Stimulated activated naive CD8-positive, alpha-beta T cell treated with anti-CD3 and anti-CD28 coated beads, Interleukin-15, amount 100 ng/mL, for 72 hours (primary cell): ENCODE data around the gene MTCH1.

Experiments used
- ATAC-seq: fragments of 150-1000 bp; cut with Tn5 transposase; 2 replicates; pipeline ENCODE4 v1.10.0; 2021; ENCODE audit warnings: mild to moderate bottlenecking, moderate library complexity
- DNase-seq, 2 donors: peaks; one replicate each; pipeline ENCODE4 v3.0.0; 2021 to 2022
- H3K27ac Mint-ChIP-seq, 2 donors: one replicate each; pipeline ENCODE4 v1.8.0; 2022; ENCODE audit warnings: mild to moderate bottlenecking in 2 of 2, mixed read lengths in 2 of 2, moderate library complexity in 2 of 2
- H3K27me3 Mint-ChIP-seq: one replicate; pipeline ENCODE4 v1.8.0; 2022; ENCODE audit warnings: mixed read lengths
- H3K4me1 Mint-ChIP-seq: one replicate; pipeline ENCODE4 v1.8.0; 2022; ENCODE audit warnings: mild to moderate bottlenecking, mixed read lengths
- H3K4me3 Mint-ChIP-seq, 2 donors: one replicate each; pipeline ENCODE4 v1.8.0; 2022; ENCODE audit warnings: mild to moderate bottlenecking in 2 of 2, mixed read lengths in 2 of 2, moderate library complexity in 1 of 2
- H3K9me3 Mint-ChIP-seq, 2 donors: one replicate each; pipeline ENCODE4 v1.8.0; 2022; ENCODE audit warnings: mixed read lengths in 2 of 2

Gene MTCH1

GRCh38 chr6:36984581-36985416 lies 1.2 kb downstream of the MTCH1 start:
- Mint-ChIP-seq H3K9me3 (no peaks in the 10 kb centered on the region), H3K27me3 (no peaks in the 10 kb centered on the region), H3K27ac (no peak overlapping the region), H3K4me3 (no peak overlapping the region), H3K4me1 (peaks cover 35% of the 10 kb centered on the region)
- peak in 1 of 2 donors; percentile 59 for DNase-seq
- ATAC-seq: peak; percentile 43

- no peak for DNase-seq
- ATAC-seq: no peak
- H3K4me3 Mint-ChIP-seq: no peak overlapping the region
- no peak overlapping the region for H3K27ac Mint-ChIP-seq
- no peaks in the 10 kb centered on the region for H3K9me3 Mint-ChIP-seq
- H3K27me3 Mint-ChIP-seq: no peaks in the 10 kb centered on the region
- H3K4me1 Mint-ChIP-seq: peaks cover 40% of the 10 kb centered on the region
Measured at GRCh38 chr6:36983538-36983937, 2.5 kb downstream of the MTCH1 start.

- DNase-seq (no peak), ATAC-seq (no peak)
- H3K4me3 Mint-ChIP-seq: no peak overlapping the region
- no peaks in the 10 kb centered on the region for H3K27me3 Mint-ChIP-seq
- H3K27ac Mint-ChIP-seq: no peak overlapping the region
- peaks cover 30% of the 10 kb centered on the region for H3K4me1 Mint-ChIP-seq
- no peaks in the 10 kb centered on the region for H3K9me3 Mint-ChIP-seq
Measured at GRCh38 chr6:36980876-36981619, 4.9 kb downstream of the MTCH1 start.

- H3K9me3 Mint-ChIP-seq: no peaks in the 10 kb centered on the region
- H3K4me3 Mint-ChIP-seq: no peak overlapping the region
- ATAC-seq (no peak), DNase-seq (no peak)
- no peaks in the 10 kb centered on the region for H3K27me3 Mint-ChIP-seq
- H3K4me1 Mint-ChIP-seq: peaks cover 30% of the 10 kb centered on the region
- peak overlapping the region; percentile 10 to 21 for H3K27ac Mint-ChIP-seq
Measured at GRCh38 chr6:36980129-36980528, 5.9 kb downstream of the MTCH1 start.

GRCh38 chr6:36979347-36979742 lies 6.7 kb downstream of the MTCH1 start:
- DNase-seq (peak in 1 of 2 donors; percentile 35), ATAC-seq (peak; percentile 68)
- Mint-ChIP-seq H3K27ac (peak overlapping the region in 1 of 2 donors; percentile 59), H3K4me3 (no peak overlapping the region), H3K27me3 (no peaks in the 10 kb centered on the region), H3K4me1 (peaks cover 30% of the 10 kb centered on the region), H3K9me3 (no peaks in the 10 kb centered on the region)

- H3K27ac Mint-ChIP-seq: peak overlapping the region in 1 of 2 donors; percentile 59
Measured at GRCh38 chr6:36978421-36979346, 7.3 kb downstream of the MTCH1 start.

GRCh38 chr6:36977470-36977941 lies 8.5 kb downstream of the MTCH1 start:
- H3K9me3 Mint-ChIP-seq: no peaks in the 10 kb centered on the region
- H3K27me3 Mint-ChIP-seq: no peaks in the 10 kb centered on the region
- ATAC-seq (peak; percentile 27), DNase-seq (no peak)
- H3K4me1 Mint-ChIP-seq: peaks cover 30% of the 10 kb centered on the region
- no peak overlapping the region for H3K4me3 Mint-ChIP-seq
- H3K27ac Mint-ChIP-seq: peak overlapping the region in 1 of 2 donors; percentile 45

More at GRCh38 chr6:36978421-36979346, 7.3 kb downstream of the MTCH1 start:
- Mint-ChIP-seq H3K4me3 (no peak overlapping the region), H3K27me3 (no peaks in the 10 kb centered on the region), H3K9me3 (no peaks in the 10 kb centered on the region), H3K4me1 (peaks cover 30% of the 10 kb centered on the region)
- no peak for DNase-seq
- ATAC-seq: no peak

- no peaks in the 10 kb centered on the region for H3K27me3 Mint-ChIP-seq
- ATAC-seq (no peak), DNase-seq (no peak)
- H3K27ac Mint-ChIP-seq: no peak overlapping the region
- H3K4me3 Mint-ChIP-seq: no peak overlapping the region
- peaks cover 24% of the 10 kb centered on the region for H3K4me1 Mint-ChIP-seq
- no peaks in the 10 kb centered on the region for H3K9me3 Mint-ChIP-seq
Measured at GRCh38 chr6:36976931-36977330, 9.1 kb downstream of the MTCH1 start.

GRCh38 chr6:36976509-36976908 lies 9.5 kb downstream of the MTCH1 start:
- Mint-ChIP-seq H3K27ac (peak overlapping the region in 1 of 2 donors; percentile 27), H3K4me3 (no peak overlapping the region), H3K9me3 (no peaks in the 10 kb centered on the region), H3K4me1 (peaks cover 20% of the 10 kb centered on the region), H3K27me3 (no peaks in the 10 kb centered on the region)
- no peak for DNase-seq
- no peak for ATAC-seq

GRCh38 chr6:36976007-36976264 lies 10.1 kb downstream of the MTCH1 start:
- peak overlapping the region in 1 of 2 donors; percentile 27 for H3K27ac Mint-ChIP-seq
- ATAC-seq (no peak), DNase-seq (no peak)
- no peaks in the 10 kb centered on the region for H3K27me3 Mint-ChIP-seq
- no peaks in the 10 kb centered on the region for H3K9me3 Mint-ChIP-seq
- no peak overlapping the region for H3K4me3 Mint-ChIP-seq
- peaks cover 14% of the 10 kb centered on the region for H3K4me1 Mint-ChIP-seq

GRCh38 chr6:36975231-36976006 lies 10.6 kb downstream of the MTCH1 start:
- DNase-seq (no peak), ATAC-seq (no peak)
- no peaks in the 10 kb centered on the region for H3K27me3 Mint-ChIP-seq
- no peak overlapping the region for H3K4me3 Mint-ChIP-seq
- peak overlapping the region in 1 of 2 donors; percentile 27 for H3K27ac Mint-ChIP-seq
- H3K9me3 Mint-ChIP-seq: no peaks in the 10 kb centered on the region
- peaks cover 9% of the 10 kb centered on the region for H3K4me1 Mint-ChIP-seq

GRCh38 chr6:36973647-36974046 lies 12.3 kb downstream of the MTCH1 start:
- Mint-ChIP-seq H3K9me3 (no peaks in the 10 kb centered on the region), H3K27me3 (no peaks in the 10 kb centered on the region), H3K4me1 (no peaks in the 10 kb centered on the region), H3K4me3 (no peak overlapping the region), H3K27ac (peak overlapping the region in 1 of 2 donors; percentile 85)
- ATAC-seq (no peak), DNase-seq (no peak)

GRCh38 chr6:36973190-36973589 lies 12.8 kb downstream of the MTCH1 start:
- peak overlapping the region in 1 of 2 donors; percentile 85 for H3K27ac Mint-ChIP-seq
- no peak for ATAC-seq

GRCh38 chr6:36971921-36972673 lies 13.9 kb downstream of the MTCH1 start:
- Mint-ChIP-seq H3K9me3 (no peaks in the 10 kb centered on the region), H3K4me3 (no peak overlapping the region), H3K4me1 (no peaks in the 10 kb centered on the region), H3K27me3 (no peaks in the 10 kb centered on the region), H3K27ac (peak overlapping the region in 1 of 2 donors; percentile 95)
- ATAC-seq (no peak), DNase-seq (no peak)

More at GRCh38 chr6:36973190-36973589, 12.8 kb downstream of the MTCH1 start:
- Mint-ChIP-seq H3K4me3 (no peak overlapping the region), H3K9me3 (no peaks in the 10 kb centered on the region), H3K4me1 (no peaks in the 10 kb centered on the region), H3K27me3 (no peaks in the 10 kb centered on the region)
- DNase-seq: no peak
